HepG2 (cell line): ENCODE data around the gene CADPS.

Source experiments
- CHD2 ChIP-seq: IDR thresholded peaks from 2 replicates; pipeline ENCODE4 v1.6.1; 2011; ENCODE audit warnings: low read depth, low read length, improper control_type of control experiment
- TF ChIP-seq, protein P1 (sequence below): sonication (generic); formaldehyde crosslinking; IDR thresholded peaks from 2 replicates; pipeline ENCODE4 v1.4.0; 2020; ENCODE audit warnings: missing genetic modification reagents
- TF ChIP-seq, protein P2 (sequence below): sonication (generic); formaldehyde crosslinking; IDR thresholded peaks from 2 replicates; pipeline ENCODE4 v1.8.0; 2022; ENCODE audit warnings: mild to moderate bottlenecking, missing genetic modification reagents, moderate library complexity

DNA sequence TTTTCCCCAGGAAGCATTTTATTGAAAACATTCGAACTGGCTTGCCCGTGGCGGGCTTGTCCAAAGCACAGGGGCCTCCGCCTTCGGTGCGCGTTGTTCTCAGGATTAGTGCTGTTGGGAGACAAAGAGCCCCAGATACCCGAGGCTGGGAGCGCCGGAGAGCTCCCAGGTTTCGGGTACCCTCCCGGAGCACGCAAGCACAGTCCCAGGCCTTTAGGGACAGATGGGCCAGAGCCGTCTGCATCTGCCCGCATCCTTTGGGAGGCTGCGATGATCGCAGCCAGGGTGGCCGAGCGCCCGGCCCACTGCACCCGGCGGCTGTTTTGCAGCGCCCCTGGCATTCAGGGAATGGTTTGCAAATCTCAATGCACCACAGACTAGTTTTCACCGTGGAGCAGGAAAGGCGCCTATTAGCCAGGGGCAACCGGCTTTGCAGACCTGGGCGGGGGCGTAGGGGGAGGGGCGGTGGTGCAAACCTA, 496.9 kb downstream of the CADPS start:
- TF ChIP-seq, protein P1, sequence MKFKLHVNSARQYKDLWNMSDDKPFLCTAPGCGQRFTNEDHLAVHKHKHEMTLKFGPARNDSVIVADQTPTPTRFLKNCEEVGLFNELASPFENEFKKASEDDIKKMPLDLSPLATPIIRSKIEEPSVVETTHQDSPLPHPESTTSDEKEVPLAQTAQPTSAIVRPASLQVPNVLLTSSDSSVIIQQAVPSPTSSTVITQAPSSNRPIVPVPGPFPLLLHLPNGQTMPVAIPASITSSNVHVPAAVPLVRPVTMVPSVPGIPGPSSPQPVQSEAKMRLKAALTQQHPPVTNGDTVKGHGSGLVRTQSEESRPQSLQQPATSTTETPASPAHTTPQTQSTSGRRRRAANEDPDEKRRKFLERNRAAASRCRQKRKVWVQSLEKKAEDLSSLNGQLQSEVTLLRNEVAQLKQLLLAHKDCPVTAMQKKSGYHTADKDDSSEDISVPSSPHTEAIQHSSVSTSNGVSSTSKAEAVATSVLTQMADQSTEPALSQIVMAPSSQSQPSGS (CRISPR knock-in tag) = no peak
- no peak for TF ChIP-seq CHD2
- TF ChIP-seq, protein P2, sequence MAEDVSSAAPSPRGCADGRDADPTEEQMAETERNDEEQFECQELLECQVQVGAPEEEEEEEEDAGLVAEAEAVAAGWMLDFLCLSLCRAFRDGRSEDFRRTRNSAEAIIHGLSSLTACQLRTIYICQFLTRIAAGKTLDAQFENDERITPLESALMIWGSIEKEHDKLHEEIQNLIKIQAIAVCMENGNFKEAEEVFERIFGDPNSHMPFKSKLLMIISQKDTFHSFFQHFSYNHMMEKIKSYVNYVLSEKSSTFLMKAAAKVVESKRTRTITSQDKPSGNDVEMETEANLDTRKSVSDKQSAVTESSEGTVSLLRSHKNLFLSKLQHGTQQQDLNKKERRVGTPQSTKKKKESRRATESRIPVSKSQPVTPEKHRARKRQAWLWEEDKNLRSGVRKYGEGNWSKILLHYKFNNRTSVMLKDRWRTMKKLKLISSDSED (CRISPR knock-in tag) = no peak
